H1 (cell line): Measurements from ENCODE around the gene TSPAN32. TPM values are rescaled to one million over a fixed set of nuclear protein-coding genes. Genes with fewer than 3 reads are reported as not detected.

ENCODE experiments used
- CTCF ChIA-PET: fragments of 300-600 bp; sonication (Branson Sonifier 250); formaldehyde crosslinking; loops from one replicate; lab custom pipeline; 2021; ENCODE audit not compliant: partially characterized antibody; lab: Charles Lee
- POLR2A ChIA-PET: fragments of 300-600 bp; sonication (Branson Sonifier 250); formaldehyde crosslinking; loops from one replicate; lab custom pipeline; 2021; ENCODE audit warnings: inconsistent platforms; ENCODE audit not compliant: partially characterized antibody; lab: Charles Lee
- DNase-seq, 2 experiments: peaks; one replicate each; pipeline versions ENCODE4 v3.0.0 to v3.0.0-alpha.2; 2010 to 2022; ENCODE audit warnings: low spot score in 2 of 2, low read depth in 1 of 2, mixed read lengths in 1 of 2
- FAIRE-seq: peaks from 2 replicates; lab custom pipeline; 2011; peaks lifted over from hg19 to GRCh38; lab: Jason Lieb, UNC
- H2AFZ ChIP-seq: 2 replicates; pipeline ENCODE4 v1.8.1; 2012; ENCODE audit warnings: low read length, inconsistent platforms
- H2AK5ac ChIP-seq: 2 replicates; pipeline ENCODE4 v1.6.1; 2013; ENCODE audit warnings: low read depth, low read length
- H2BK120ac ChIP-seq: replicated peaks from 2 replicates; pipeline ENCODE3; 2013; ENCODE audit warnings: low read depth, low read length, inconsistent platforms
- H2BK12ac ChIP-seq: 2 replicates; pipeline ENCODE4 v1.6.1; 2013; ENCODE audit warnings: low read depth, low read length
- H2BK15ac ChIP-seq: 2 replicates; pipeline ENCODE4 v1.6.1; 2013; ENCODE audit warnings: low read length
- H2BK20ac ChIP-seq: 2 replicates; pipeline ENCODE4 v1.6.1; 2013; ENCODE audit warnings: low read length
- H2BK5ac ChIP-seq: 2 replicates; pipeline ENCODE4 v1.6.1; 2013; ENCODE audit warnings: low read depth, low read length
- H3K14ac ChIP-seq: 2 replicates; pipeline ENCODE4 v1.6.1; 2013; ENCODE audit warnings: inconsistent platforms; ENCODE audit not compliant: insufficient read length
- H3K18ac ChIP-seq: 2 replicates; pipeline ENCODE4 v1.6.1; 2013; ENCODE audit warnings: low read length; ENCODE audit errors: extremely low read depth
- H3K23ac ChIP-seq: 2 replicates; pipeline ENCODE4 v1.6.1; 2013; ENCODE audit warnings: inconsistent platforms; ENCODE audit not compliant: insufficient read length
- H3K23me2 ChIP-seq: 2 replicates; pipeline ENCODE4 v1.6.1; 2013; ENCODE audit warnings: low read depth, low read length
- H3K27ac ChIP-seq: 2 replicates; pipeline ENCODE4 v1.6.1; 2011; ENCODE audit warnings: low read depth, low read length, inconsistent platforms
- H3K27me3 ChIP-seq, 4 experiments: replicated peaks in 1 of 4; 1 replicate in 1 of 4; 2 replicates in 3 of 4; pipeline versions ENCODE4 v1.6.1 to v1.8.1; 2011 to 2013; ENCODE audit warnings: low read length in 3 of 4, mild to moderate bottlenecking in 3 of 4, inconsistent platforms in 2 of 4, mixed read lengths in 2 of 4, moderate library complexity in 1 of 4; ENCODE audit not compliant: control insufficient read depth in 3 of 4, insufficient read depth in 3 of 4; ENCODE audit errors: extremely low read depth in 1 of 4
- H3K36me3 ChIP-seq, 4 experiments: 2 replicates each; pipeline versions ENCODE4 v1.6.1 to v1.8.1; 2011 to 2013; ENCODE audit warnings: mild to moderate bottlenecking in 4 of 4, low read length in 3 of 4, moderate library complexity in 2 of 4, control low read depth in 1 of 4, inconsistent platforms in 1 of 4; ENCODE audit not compliant: insufficient read depth in 4 of 4, control insufficient read depth in 2 of 4
- H3K4ac ChIP-seq: replicated peaks from 2 replicates; pipeline ENCODE3; 2013; ENCODE audit warnings: low read length, low read depth, mixed read lengths, inconsistent platforms; ENCODE audit not compliant: insufficient read length
- H3K4me1 ChIP-seq, 4 experiments: replicated peaks in 1 of 4; 1 replicate in 1 of 4; 2 replicates in 3 of 4; pipeline versions ENCODE4 v1.6.1 to v1.8.1; 2011 to 2013; ENCODE audit warnings: low read length in 3 of 4, inconsistent platforms in 2 of 4, mixed read lengths in 1 of 4; ENCODE audit not compliant: insufficient read depth in 4 of 4, control insufficient read depth in 3 of 4
- H3K4me2 ChIP-seq, 2 experiments: 2 replicates each; pipeline versions ENCODE4 v1.6.1 to v1.8.1; 2011 to 2013; ENCODE audit warnings: low read depth in 2 of 2, low read length in 2 of 2, control low read depth in 1 of 2, inconsistent platforms in 1 of 2, mild to moderate bottlenecking in 1 of 2; ENCODE audit not compliant: insufficient read depth in 1 of 2
- H3K4me3 ChIP-seq, 4 experiments: fragments of 200-600, 300-600 bp in 1 of 4; sonication (generic), shearing (Covaris generic), sonication (Bioruptor Twin) in 1 of 4; 2 replicates each; pipeline versions ENCODE4 v1.5.1 to v1.8.1; 2011 to 2016; ENCODE audit warnings: low read length in 4 of 4, low read depth in 3 of 4, control low read depth in 2 of 4, inconsistent platforms in 2 of 4, mild to moderate bottlenecking in 2 of 4, mixed read lengths in 1 of 4, moderate library complexity in 1 of 4; ENCODE audit not compliant: insufficient read depth in 2 of 4; ENCODE audit errors: extremely low read depth in 1 of 4
- H3K56ac ChIP-seq: replicated peaks from 2 replicates; pipeline ENCODE3; 2013; ENCODE audit warnings: low read depth, mild to moderate bottlenecking, mixed read lengths, low read length, inconsistent platforms; ENCODE audit not compliant: insufficient read length
- H3K79me1 ChIP-seq: 2 replicates; pipeline ENCODE4 v1.6.1; 2013; ENCODE audit warnings: low read depth, low read length, control low read depth
- H3K79me2 ChIP-seq, 2 experiments: 2 replicates each; pipeline versions ENCODE4 v1.6.1 to v1.8.1; 2012 to 2013; ENCODE audit warnings: low read length in 2 of 2, mild to moderate bottlenecking in 2 of 2, inconsistent platforms in 1 of 2; ENCODE audit not compliant: insufficient read depth in 2 of 2, control insufficient read depth in 1 of 2
- H3K9ac ChIP-seq, 4 experiments: replicated peaks in 1 of 4; 1 replicate in 1 of 4; 2 replicates in 3 of 4; pipeline versions ENCODE4 v1.6.1 to v1.8.1; 2011 to 2013; ENCODE audit warnings: low read depth in 3 of 4, low read length in 3 of 4, control low read depth in 2 of 4, mild to moderate bottlenecking in 2 of 4, moderate library complexity in 2 of 4, inconsistent platforms in 1 of 4; ENCODE audit errors: extremely low read depth in 1 of 4
- H3K9me3 ChIP-seq, 2 experiments: 2 replicates each; pipeline versions ENCODE4 v1.6.1 to v1.8.1; 2012 to 2013; ENCODE audit warnings: mild to moderate bottlenecking in 2 of 2, moderate library complexity in 2 of 2, control low read depth in 1 of 2, inconsistent platforms in 1 of 2, low read depth in 1 of 2, low read length in 1 of 2, mixed read lengths in 1 of 2; ENCODE audit not compliant: insufficient read depth in 2 of 2
- H4K20me1 ChIP-seq, 2 experiments: replicated peaks in 1 of 2; 2 replicates each; pipeline versions ENCODE3 to v1.8.1; 2011 to 2013; ENCODE audit warnings: inconsistent platforms in 2 of 2, low read length in 2 of 2, mild to moderate bottlenecking in 1 of 2; ENCODE audit not compliant: insufficient read depth in 2 of 2, control insufficient read depth in 1 of 2
- H4K5ac ChIP-seq: 2 replicates; pipeline ENCODE4 v1.6.1; 2013; ENCODE audit warnings: low read length, low read depth, mixed read lengths, inconsistent platforms; ENCODE audit not compliant: insufficient read length
- H4K8ac ChIP-seq: 2 replicates; pipeline ENCODE4 v1.8.0; 2013; ENCODE audit warnings: mild to moderate bottlenecking, moderate library complexity, low read length, inconsistent platforms; ENCODE audit not compliant: insufficient read depth; ENCODE audit errors: extremely low read depth
- H4K91ac ChIP-seq: replicated peaks from 2 replicates; pipeline ENCODE3; 2013; ENCODE audit warnings: low read length, mixed read lengths, inconsistent platforms; ENCODE audit not compliant: insufficient read length
- EZH2 ChIP-seq: fragments of 200-600 bp; sonication (generic); IDR thresholded peaks from 2 replicates; pipeline ENCODE4 v1.7.1; 2012; ENCODE audit warnings: low read depth, mild to moderate bottlenecking, moderate library complexity, low read length, inconsistent platforms; ENCODE audit not compliant: severe bottlenecking
- FOSL1 ChIP-seq: IDR thresholded peaks from 2 replicates; pipeline ENCODE4 v1.6.1; 2011; ENCODE audit warnings: mild to moderate bottlenecking, low read depth, low read length, moderate library complexity; ENCODE audit not compliant: insufficient read depth
- MAFK ChIP-seq: IDR thresholded peaks from 2 replicates; pipeline ENCODE4 v1.6.1; 2012; ENCODE audit warnings: low read depth, mild to moderate bottlenecking, improper control_type of control experiment, low read length
- whole genome bisulfite sequencing, 2 experiments: shearing (Covaris generic) in 1 of 2; methylation state at CpG; one replicate each; pipeline versions ENCODE4 v1.1.6 to v1.1.7; 2013 to 2015; ENCODE audit warnings: low lambda C conversion rate in 2 of 2, mixed read lengths in 2 of 2, inconsistent platforms in 1 of 2, low coverage in 1 of 2, missing lambda C conversion rate in 1 of 2; ENCODE audit not compliant: insufficient replicate concordance in 2 of 2, insufficient coverage in 1 of 2, insufficient read length in 1 of 2; ENCODE audit errors: extremely low coverage in 1 of 2, missing lambda C conversion rate in 1 of 2; 5-methylcytosine and 5-hydroxymethylcytosine counted together
- polyA plus RNA-seq, 7 experiments: library from polyadenylated mRNA; depleted of rRNA in 3 of 7; stranded (reverse) in 5 of 7; unstranded in 2 of 7; fragments of >200 nt in 5 of 7; fragments of 200-250 nt in 2 of 7; gene quantifications; 1 replicate in 5 of 7; 2 replicates in 1 of 7; 4 replicates in 1 of 7; pipeline versions ENCODE4 v1.2.1 to v1.2.3, GENCODE V29; 2011 to 2013; ENCODE audit warnings: missing spikeins in 2 of 7, mixed read lengths in 2 of 7
- total RNA-seq: library from RNA; stranded (reverse); fragmentation: NEBNext Ultra II Directional; extraction: Animal tissue kit (Norgen Biotek cat#: 25700); gene quantifications from 2 replicates; pipeline ENCODE4 v1.2.1, GENCODE V29; 2021

TSPAN32 gene
- total and polyA plus RNA-seq, 2 of the 8 experiments (the other 6 are each of a cell fraction or from before 2014, with no cell fraction given), result not detected

- Histone ChIP-seq H3K79me1 (no peaks in the 10 kb centered on the region), H3K79me2 (no peaks in the 10 kb centered on the region), H3K9ac (no peak overlapping the region), H3K27me3 (peaks cover 21 to 84% (median 68%) of the 10 kb centered on the region in 4 experiments), H3K14ac (no peak overlapping the region), H3K4me3 (peak overlapping the region in 2 of 4 experiments; percentile 10 to 67; a peak in 3 of 8 replicates), H3K4ac (no peak overlapping the region), H2BK5ac (no peak overlapping the region), H4K8ac (no peak overlapping the region), H3K18ac (no peak overlapping the region), H2AK5ac (no peak overlapping the region), H3K36me3 (peaks cover 0 to 6% (median 0%) of the 10 kb centered on the region in 4 experiments; a peak in 1 of 8 replicates), H2BK15ac (no peak overlapping the region), H4K20me1 (no peaks in the 10 kb centered on the region), H3K23me2 (peaks cover 8% of the 10 kb centered on the region; the same call in 1 of the 2 replicates), H2BK12ac (0 out of 2 replicates have a peak overlapping the region, but pooled peaks have one; percentile 33), H2BK20ac (no peak overlapping the region), H2AFZ (no peak overlapping the region), H4K5ac (no peak overlapping the region), H3K4me1 (peaks cover 0 to 14% (median 3%) of the 10 kb centered on the region in 4 experiments; a peak in 3 of 7 replicates), H2BK120ac (no peak overlapping the region), H3K23ac (no peak overlapping the region), H3K56ac (no peak overlapping the region), H3K4me2 (peak overlapping the region; percentile 46 to 51), H3K9me3 (peaks cover 0 to 12% of the 10 kb centered on the region in 2 experiments; a peak in 1 of 4 replicates), H4K91ac (no peak overlapping the region), H3K27ac (no peak overlapping the region)
- FAIRE-seq (no peak), DNase-seq (peak in 1 of 2 experiments; percentile 58)
- WGBS, 2 experiments, result 37% methylated on average over 24 of the region's 28 CpGs; no CpG with 5 or more reads in 1 of the 2 experiments
- no peak for TF ChIP-seq MAFK
- TF ChIP-seq EZH2, result peak; percentile 56
- TF ChIP-seq FOSL1, result no peak
- ChIA-PET POLR2A (no interaction called here), CTCF (no interaction called here)
Measured at GRCh38 chr11:2271077-2271326, 30.8 kb upstream of the TSPAN32 start.
